ENCODE data around the gene NCAPG2.

Gene NCAPG2

GRCh38 chr7:158748335-158748734 lies 43.7 kb upstream of the NCAPG2 start:
- in situ Hi-C loops (cut with HindIII; ENCODE audit: low sequenced_read_pairs), result no loop called here
- no peak for TF ChIP-seq CTCF (IDR thresholded peaks at IDR 0.05; ENCODE audit: low read depth, low read length)
- no peak for DNase-seq (ENCODE audit: low read depth, low spot score)
- H3K4me3 ChIP-seq (ENCODE audit: low read depth, low read length), result no peak overlapping the region

GRCh38 chr7:158747408-158747807 lies 42.8 kb upstream of the NCAPG2 start:
- DNase-seq (ENCODE audit: low read depth, low spot score), result no peak
- no peak overlapping the region for H3K4me3 ChIP-seq (ENCODE audit: low read depth, low read length)
- in situ Hi-C loops (cut with HindIII; ENCODE audit: low sequenced_read_pairs), result no loop called here
- TF ChIP-seq CTCF (IDR thresholded peaks at IDR 0.05; ENCODE audit: low read depth, low read length), result no peak

GRCh38 chr7:158746957-158747356 lies 42.4 kb upstream of the NCAPG2 start:
- TF ChIP-seq CTCF (IDR thresholded peaks at IDR 0.05; ENCODE audit: low read depth, low read length), result no peak
- no peak for DNase-seq (ENCODE audit: low read depth, low spot score)
- in situ Hi-C loops (cut with HindIII; ENCODE audit: low sequenced_read_pairs), result no loop called here

GRCh38 chr7:158745057-158745715 lies 40.6 kb upstream of the NCAPG2 start:
- no peak for TF ChIP-seq CTCF (IDR thresholded peaks at IDR 0.05; ENCODE audit: low read depth, low read length)
- H3K4me3 ChIP-seq (ENCODE audit: low read depth, low read length), result no peak overlapping the region
- DNase-seq (ENCODE audit: low read depth, low spot score), result no peak
- in situ Hi-C loops (cut with HindIII; ENCODE audit: low sequenced_read_pairs), result no loop called here

More at GRCh38 chr7:158746957-158747356, 42.4 kb upstream of the NCAPG2 start:
- H3K4me3 ChIP-seq (ENCODE audit: low read depth, low read length), result no peak overlapping the region

GRCh38 chr7:158744070-158744469 lies 39.5 kb upstream of the NCAPG2 start:
- no peak for TF ChIP-seq CTCF (IDR thresholded peaks at IDR 0.05; ENCODE audit: low read depth, low read length)
- no peak overlapping the region for H3K4me3 ChIP-seq (ENCODE audit: low read depth, low read length)
- no peak for DNase-seq (ENCODE audit: low read depth, low spot score)
- in situ Hi-C loops (cut with HindIII; ENCODE audit: low sequenced_read_pairs), result no loop called here

- in situ Hi-C loops (cut with HindIII; ENCODE audit: low sequenced_read_pairs), result no loop called here
- DNase-seq (ENCODE audit: low read depth, low spot score), result no peak
- TF ChIP-seq CTCF (IDR thresholded peaks at IDR 0.05; ENCODE audit: low read depth, low read length), result no peak
- no peak overlapping the region for H3K4me3 ChIP-seq (ENCODE audit: low read depth, low read length)
Observed at GRCh38 chr7:158743219-158743618, 38.6 kb upstream of the NCAPG2 start.
